GM12892 (cell line): Measurements from ENCODE around the gene LMO4.

ENCODE experiments used
- DNase-seq: peaks from one replicate; pipeline ENCODE4 v3.0.0; 2011; ENCODE audit not compliant: insufficient read length
- FAIRE-seq: peaks from 2 replicates; lab custom pipeline; 2011; peaks lifted over from hg19 to GRCh38; lab: Jason Lieb, UNC
- POLR2A ChIP-seq: IDR thresholded peaks from 2 replicates; pipeline ENCODE4 v1.6.1; 2011; ENCODE audit warnings: low read depth, low read length, control low read depth
- POLR2AphosphoS5 ChIP-seq: IDR thresholded peaks from 2 replicates; pipeline ENCODE4 v1.6.1; 2011; ENCODE audit warnings: low read depth, low read length, control low read depth
- TAF1 ChIP-seq: IDR thresholded peaks from 2 replicates; pipeline ENCODE4 v1.6.1; 2011; ENCODE audit warnings: low read depth, mild to moderate bottlenecking, control low read depth, low read length, borderline replicate concordance

Gene LMO4

GRCh38 chr1:87346130-87346814, 17.6 kb downstream of the LMO4 start:
- no peak for DNase-seq

GRCh38 chr1:87348341-87349019, 19.8 kb downstream of the LMO4 start:
- TF ChIP-seq POLR2AphosphoS5 (no peak), TAF1 (no peak), POLR2A (no peak)
- no peak for FAIRE-seq

More at GRCh38 chr1:87346130-87346814, 17.6 kb downstream of the LMO4 start:
- no peak for TF ChIP-seq POLR2A
- TF ChIP-seq POLR2AphosphoS5: no peak
- TF ChIP-seq TAF1: no peak
- FAIRE-seq: no peak

GRCh38 chr1:87349036-87349435, 20.4 kb downstream of the LMO4 start:
- TF ChIP-seq TAF1 (no peak), POLR2AphosphoS5 (no peak), POLR2A (no peak)
- no peak for FAIRE-seq
- DNase-seq: no peak

More at GRCh38 chr1:87348341-87349019, 19.8 kb downstream of the LMO4 start:
- no peak for DNase-seq

GRCh38 chr1:87355894-87356293, 27.2 kb downstream of the LMO4 start:
- FAIRE-seq: no peak
- DNase-seq: no peak

GRCh38 chr1:87356591-87356990, 27.9 kb downstream of the LMO4 start:
- FAIRE-seq (no peak), DNase-seq (no peak)
- TF ChIP-seq TAF1: no peak
- TF ChIP-seq POLR2A: no peak
- TF ChIP-seq POLR2AphosphoS5: no peak

More at GRCh38 chr1:87355894-87356293, 27.2 kb downstream of the LMO4 start:
- TF ChIP-seq POLR2A (no peak), POLR2AphosphoS5 (no peak), TAF1 (no peak)

- FAIRE-seq (no peak), DNase-seq (no peak)
- TF ChIP-seq POLR2AphosphoS5 (no peak), POLR2A (no peak)
Observed at GRCh38 chr1:87358219-87358618, 29.5 kb downstream of the LMO4 start.

- no peak for DNase-seq
- no peak for FAIRE-seq
- TF ChIP-seq TAF1 (no peak), POLR2AphosphoS5 (no peak), POLR2A (no peak)
Observed at GRCh38 chr1:87359586-87359985, 30.9 kb downstream of the LMO4 start.

GRCh38 chr1:87362063-87362833, 33.6 kb downstream of the LMO4 start:
- DNase-seq: no peak
- no peak for TF ChIP-seq POLR2A
- TF ChIP-seq TAF1: no peak
- no peak for TF ChIP-seq POLR2AphosphoS5
- FAIRE-seq: no peak

- DNase-seq (no peak), FAIRE-seq (no peak)
- no peak for TF ChIP-seq TAF1
- TF ChIP-seq POLR2AphosphoS5: no peak
- no peak for TF ChIP-seq POLR2A
Observed at GRCh38 chr1:87362834-87363426, 34.2 kb downstream of the LMO4 start.

GRCh38 chr1:87367549-87367948, 38.9 kb downstream of the LMO4 start:
- FAIRE-seq (no peak), DNase-seq (no peak)
- TF ChIP-seq TAF1 (no peak), POLR2AphosphoS5 (no peak), POLR2A (no peak)

- TF ChIP-seq POLR2AphosphoS5 (no peak), POLR2A (no peak), TAF1 (no peak)
- DNase-seq (no peak), FAIRE-seq (no peak)
Observed at GRCh38 chr1:87368907-87369306, 40.2 kb downstream of the LMO4 start.

- FAIRE-seq: no peak
- DNase-seq: no peak
Observed at GRCh38 chr1:87369736-87370478, 41.2 kb downstream of the LMO4 start.

More at GRCh38 chr1:87369736-87370478, 41.2 kb downstream of the LMO4 start:
- TF ChIP-seq TAF1 (no peak), POLR2A (no peak), POLR2AphosphoS5 (no peak)
